ENCODE data around the gene EEF1AKMT2. TPM values are rescaled to one million over a fixed set of nuclear protein-coding genes. Genes with fewer than 3 reads are reported as not detected.

EEF1AKMT2 gene
- total and polyA plus RNA-seq, 2 of the 13 experiments (the other 11 are each of a cell fraction or from before 2014, with no cell fraction given), result 11.3 to 19.3 TPM

- no peak for TF ChIP-seq FOXA3 (CRISPR knock-in tag; IDR thresholded peaks at IDR 0.05)
- TF ChIP-seq ZNF768 (CRISPR knock-in tag; IDR thresholded peaks at IDR 0.05), result peak; percentile 87
- no peak for TF ChIP-seq FOXA1 (IDR thresholded peaks at IDR 0.05)
- TF ChIP-seq FOXA1 (CRISPR knock-in tag; IDR thresholded peaks at IDR 0.05), result no peak
- TF ChIP-seq BCL6 (CRISPR knock-in tag; IDR thresholded peaks at IDR 0.05), result peak; percentile 89
Observed at GRCh38 chr10:124736491-124737136, 55.1 kb downstream of the EEF1AKMT2 start (continued).

- TF ChIP-seq MTA3 (CRISPR knock-in tag; IDR thresholded peaks at IDR 0.05) (no peak), KDM5B (CRISPR knock-in tag; IDR thresholded peaks at IDR 0.05; ENCODE audit: borderline replicate concordance) (no peak), BCL6 (CRISPR knock-in tag; IDR thresholded peaks at IDR 0.05) (no peak)
- Histone ChIP-seq H3K36me3 (replicated peaks in 1 of 2; ENCODE audit: control insufficient read depth in 1 of 2, insufficient read depth in 2 of 2, low read length in 2 of 2) (peaks cover 0 to 3% of the 10 kb centered on the region in 2 experiments; a peak in 3 of 5 replicates), H3K27me3 (ENCODE audit: control insufficient read depth in 1 of 2, insufficient read depth in 2 of 2, low read length in 2 of 2) (no peaks in the 10 kb centered on the region), H3K4me2 (ENCODE audit: low read depth, low read length) (no peak overlapping the region), H3K9ac (ENCODE audit: insufficient read depth, low read depth, low read length) (no peak overlapping the region), H2AFZ (ENCODE audit: low read length) (no peak overlapping the region), H3K9me3 (ENCODE audit: low read length) (no peaks in the 10 kb centered on the region), H4K20me1 (ENCODE audit: insufficient read depth, low read length) (peaks cover 15% of the 10 kb centered on the region), H3K79me2 (ENCODE audit: insufficient read depth, low read length) (peaks cover 74% of the 10 kb centered on the region), H3K27ac (ENCODE audit: extremely low read length, insufficient read depth, low read length) (no peak overlapping the region), H3K4me3 (replicated peaks in 1 of 3; ENCODE audit: insufficient read depth in 1 of 3, low read depth in 2 of 3, low read length in 3 of 3) (no peak overlapping the region), H3K4me1 (ENCODE audit: insufficient read depth, low read length) (peaks cover 46% of the 10 kb centered on the region)
- ATAC-seq, result no peak
- CTCF ChIA-PET (ENCODE audit: low intra/inter-chr PET ratio, low total read pairs), result no interaction called here
- intact Hi-C loops (cut with micrococcal nuclease; ENCODE audit: unreplicated experiment), result no loop called here
- BruUV-seq (replicated peaks), result no TSS peak
- 98% methylated on average over 13 of the region's 15 CpGs for WGBS (ENCODE audit: low lambda C conversion rate)
- DNase-seq (ENCODE audit: low spot score), result no peak
- no peak for FAIRE-seq
- in situ Hi-C loops (cut with HindIII; ENCODE audit: extremely low pct_ligation_motif_present, low pct_unique_long_range_greater_than_20kb), result no loop called here
- POLR2A ChIA-PET, result no interaction called here
Observed at GRCh38 chr10:124735491-124736286, 56.0 kb downstream of the EEF1AKMT2 start.
